HG03280 (cell line): ENCODE results near the gene KCNIP4.

ENCODE experiments used
- ATAC-seq: cut with Tn5 transposase; IDR thresholded peaks from one replicate; pipeline ENCODE4 v1.9.1; 2021; ENCODE audit warnings: mild to moderate bottlenecking, moderate library complexity; ENCODE audit not compliant: unreplicated experiment

The KCNIP4 gene

GRCh38 chr4:21490682-21491081 lies 457.9 kb downstream of the KCNIP4 start:
- ATAC-seq: no peak

- no peak for ATAC-seq
These were observed 471.8 kb downstream of the KCNIP4 start for GRCh38 chr4:21476757-21477156.

- ATAC-seq: no peak
These were observed 474.4 kb downstream of the KCNIP4 start for GRCh38 chr4:21474195-21474594.

- no peak for ATAC-seq
These were observed 478.0 kb downstream of the KCNIP4 start for GRCh38 chr4:21470535-21470934.

GRCh38 chr4:21469438-21470300 lies 478.9 kb downstream of the KCNIP4 start:
- no peak for ATAC-seq

- no peak for ATAC-seq
These were observed 481.0 kb downstream of the KCNIP4 start for GRCh38 chr4:21467551-21467950.

- ATAC-seq: no peak
These were observed 491.3 kb downstream of the KCNIP4 start for GRCh38 chr4:21457086-21457840.

GRCh38 chr4:21454831-21455230 lies 493.7 kb downstream of the KCNIP4 start:
- no peak for ATAC-seq

GRCh38 chr4:21454201-21454600 lies 494.4 kb downstream of the KCNIP4 start:
- ATAC-seq: no peak

- no peak for ATAC-seq
These were observed 495.6 kb downstream of the KCNIP4 start for GRCh38 chr4:21452931-21453330.

GRCh38 chr4:21451032-21451431 lies 497.5 kb downstream of the KCNIP4 start:
- no peak for ATAC-seq

GRCh38 chr4:21450331-21450730 lies 498.2 kb downstream of the KCNIP4 start:
- ATAC-seq: no peak

GRCh38 chr4:21447301-21448054 lies 501.1 kb downstream of the KCNIP4 start:
- ATAC-seq: no peak

GRCh38 chr4:21420166-21420565 lies 528.4 kb downstream of the KCNIP4 start:
- ATAC-seq: no peak

- no peak for ATAC-seq
These were observed 532.8 kb downstream of the KCNIP4 start for GRCh38 chr4:21415728-21416127.

- no peak for ATAC-seq
These were observed 534.7 kb downstream of the KCNIP4 start for GRCh38 chr4:21413807-21414370.

- ATAC-seq: no peak
These were observed 537.5 kb downstream of the KCNIP4 start for GRCh38 chr4:21411086-21411485.

- ATAC-seq: no peak
These were observed 538.2 kb downstream of the KCNIP4 start for GRCh38 chr4:21410372-21410771.

- ATAC-seq: no peak
These were observed 560.9 kb downstream of the KCNIP4 start for GRCh38 chr4:21387683-21388082.

- ATAC-seq: no peak
These were observed 562.3 kb downstream of the KCNIP4 start for GRCh38 chr4:21386166-21386780.

GRCh38 chr4:21385706-21386105 lies 562.9 kb downstream of the KCNIP4 start:
- no peak for ATAC-seq
